AML-193 (cell line): Measurements from ENCODE around the gene MANF.

Experiments
- DNase-seq, 2 experiments: peaks; one replicate each; lab custom pipeline; 2025; lab: John Stamatoyannopoulos, UW

The MANF gene

DNA sequence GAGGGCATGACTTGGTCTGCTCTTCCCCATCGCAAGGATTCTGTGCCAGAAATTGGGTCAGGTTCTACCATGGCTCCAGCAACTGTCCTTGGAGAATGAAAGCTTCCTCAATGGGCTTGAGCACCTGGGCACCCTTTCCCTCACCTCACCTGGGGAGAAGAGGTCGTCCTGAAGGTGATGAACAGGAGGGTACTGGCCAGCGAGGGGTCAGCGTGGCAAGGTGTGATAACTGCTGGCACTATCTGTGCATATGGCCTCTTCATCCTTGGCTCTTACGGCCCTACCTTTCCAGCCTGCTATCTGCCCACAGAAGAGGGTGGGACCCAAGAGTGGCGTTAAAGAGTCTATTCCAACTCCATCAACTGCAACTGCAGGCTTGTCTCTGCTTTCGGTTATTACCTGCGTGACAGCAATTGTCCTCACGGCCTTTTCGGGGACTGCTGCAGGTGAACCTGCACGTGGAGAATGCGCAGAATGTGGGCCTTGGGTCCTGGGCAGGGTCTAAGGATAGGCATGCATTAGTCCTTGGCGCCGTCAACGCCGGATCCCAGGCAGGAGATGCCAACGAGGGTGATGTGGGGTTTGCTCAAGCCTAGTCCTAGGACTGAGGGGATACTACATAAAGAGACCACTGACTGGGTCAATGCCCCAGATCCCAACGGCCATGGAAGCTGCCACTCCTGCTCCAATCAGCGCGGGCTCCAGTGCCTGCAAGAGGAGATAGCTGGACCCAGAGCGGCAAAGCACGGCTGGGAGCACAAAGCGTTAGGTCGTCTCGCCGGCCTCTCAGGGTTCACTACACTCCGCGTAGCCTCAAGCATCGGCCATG, 5.4 kb downstream of the MANF start:
- DNase-seq = no peak

DNA sequence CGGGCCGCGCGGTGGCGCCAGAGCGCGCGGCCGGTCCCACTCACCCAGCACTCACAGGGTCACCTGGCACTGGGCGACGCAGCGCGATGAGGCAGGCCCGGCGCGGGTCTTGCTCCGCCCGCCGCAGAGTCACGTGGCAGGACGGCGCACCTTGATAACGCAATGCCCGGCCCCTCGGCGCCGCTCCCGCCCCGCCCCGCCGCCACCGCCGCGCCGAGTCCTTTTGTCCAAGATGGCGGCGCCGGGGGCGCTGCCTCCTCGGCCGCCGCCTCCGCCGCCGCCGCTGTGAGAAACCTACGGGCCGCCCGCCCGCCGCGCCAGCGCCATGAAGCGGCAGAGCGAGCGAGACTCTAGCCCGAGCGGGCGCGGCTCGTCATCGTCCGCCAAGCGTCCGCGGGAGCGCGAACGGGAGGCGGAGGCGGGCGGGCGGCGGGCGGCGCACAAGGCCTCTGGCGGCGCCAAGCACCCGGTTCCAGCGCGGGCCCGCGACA, 6.0 kb downstream of the MANF start, which contains the start of gene RBM15B:
Gene RBM15B, plus strand, starts transcription at position 211 of the 491 bp plus-strand sequence. Its CDS starts 115 bp downstream, at position 326.
- DNase-seq = peak; percentile 95 to 97

DNA sequence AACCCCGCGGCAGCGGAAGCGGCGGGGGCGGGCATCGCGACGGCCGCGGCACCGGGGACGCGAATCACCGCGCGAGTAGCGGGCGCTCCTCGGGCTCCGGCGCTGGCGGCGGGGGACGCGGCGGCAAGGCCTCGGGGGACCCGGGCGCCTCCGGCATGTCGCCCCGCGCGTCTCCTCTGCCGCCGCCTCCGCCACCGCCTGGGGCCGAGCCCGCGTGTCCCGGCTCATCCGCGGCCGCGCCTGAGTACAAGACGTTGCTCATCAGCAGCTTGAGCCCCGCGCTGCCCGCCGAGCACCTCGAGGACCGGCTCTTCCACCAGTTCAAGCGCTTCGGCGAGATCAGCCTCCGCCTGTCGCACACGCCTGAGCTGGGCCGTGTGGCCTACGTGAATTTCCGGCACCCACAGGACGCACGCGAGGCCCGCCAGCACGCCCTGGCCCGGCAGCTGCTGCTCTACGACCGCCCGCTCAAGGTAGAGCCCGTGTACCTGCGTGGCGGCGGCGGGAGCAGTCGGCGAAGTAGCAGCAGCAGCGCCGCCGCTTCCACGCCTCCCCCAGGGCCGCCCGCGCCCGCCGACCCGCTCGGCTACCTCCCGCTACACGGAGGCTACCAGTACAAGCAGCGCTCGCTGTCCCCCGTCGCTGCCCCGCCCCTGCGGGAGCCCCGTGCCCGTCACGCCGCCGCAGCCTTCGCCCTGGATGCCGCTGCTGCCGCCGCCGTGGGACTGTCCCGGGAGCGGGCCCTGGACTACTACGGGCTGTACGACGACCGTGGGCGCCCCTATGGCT, 6.7 kb downstream of the MANF start:
- no peak for DNase-seq

DNA sequence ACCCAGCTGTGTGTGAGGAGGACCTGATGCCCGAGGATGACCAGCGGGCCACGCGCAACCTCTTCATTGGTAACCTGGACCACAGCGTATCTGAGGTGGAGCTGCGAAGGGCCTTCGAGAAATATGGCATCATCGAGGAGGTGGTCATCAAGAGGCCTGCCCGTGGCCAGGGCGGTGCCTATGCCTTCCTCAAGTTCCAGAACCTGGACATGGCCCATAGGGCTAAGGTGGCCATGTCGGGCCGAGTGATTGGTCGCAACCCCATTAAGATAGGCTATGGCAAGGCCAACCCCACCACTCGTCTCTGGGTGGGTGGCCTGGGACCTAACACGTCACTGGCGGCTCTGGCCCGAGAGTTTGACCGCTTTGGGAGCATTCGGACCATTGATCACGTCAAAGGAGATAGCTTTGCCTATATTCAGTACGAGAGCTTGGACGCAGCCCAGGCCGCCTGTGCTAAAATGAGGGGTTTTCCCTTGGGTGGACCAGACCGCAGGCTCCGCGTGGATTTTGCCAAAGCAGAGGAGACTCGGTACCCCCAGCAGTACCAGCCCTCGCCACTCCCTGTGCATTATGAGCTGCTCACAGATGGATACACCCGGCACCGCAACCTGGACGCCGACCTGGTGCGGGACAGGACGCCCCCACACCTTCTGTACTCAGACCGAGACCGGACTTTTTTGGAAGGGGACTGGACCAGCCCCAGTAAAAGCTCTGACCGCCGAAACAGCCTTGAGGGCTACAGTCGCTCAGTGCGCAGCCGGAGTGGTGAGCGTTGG, 7.5 kb downstream of the MANF start:
- DNase-seq = no peak

DNA sequence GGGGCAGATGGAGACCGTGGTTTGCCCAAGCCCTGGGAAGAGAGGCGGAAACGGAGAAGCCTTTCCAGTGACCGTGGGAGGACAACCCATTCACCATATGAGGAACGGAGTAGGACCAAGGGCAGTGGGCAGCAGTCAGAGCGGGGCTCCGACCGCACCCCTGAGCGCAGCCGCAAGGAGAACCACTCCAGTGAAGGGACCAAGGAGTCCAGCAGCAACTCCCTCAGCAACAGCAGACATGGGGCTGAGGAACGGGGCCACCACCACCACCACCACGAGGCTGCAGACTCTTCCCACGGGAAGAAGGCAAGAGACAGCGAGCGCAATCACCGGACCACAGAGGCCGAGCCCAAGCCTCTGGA, 8.0 kb downstream of the MANF start:
- no peak for DNase-seq

DNA sequence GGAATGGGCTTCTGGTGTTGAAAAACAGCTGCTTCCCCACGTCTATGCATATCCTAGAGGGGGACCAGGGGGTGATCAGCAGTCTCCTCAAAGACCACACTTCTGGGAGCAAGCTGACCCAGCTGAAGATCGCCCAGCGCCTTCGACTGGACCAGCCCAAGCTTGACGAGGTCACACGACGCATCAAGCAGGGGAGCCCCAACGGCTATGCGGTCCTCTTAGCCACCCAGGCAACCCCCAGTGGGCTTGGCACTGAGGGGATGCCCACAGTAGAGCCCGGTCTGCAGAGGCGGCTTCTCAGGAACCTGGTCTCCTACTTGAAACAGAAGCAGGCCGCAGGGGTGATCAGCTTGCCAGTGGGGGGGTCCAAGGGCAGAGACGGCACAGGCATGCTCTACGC, 8.5 kb downstream of the MANF start:
- no peak for DNase-seq

DNA sequence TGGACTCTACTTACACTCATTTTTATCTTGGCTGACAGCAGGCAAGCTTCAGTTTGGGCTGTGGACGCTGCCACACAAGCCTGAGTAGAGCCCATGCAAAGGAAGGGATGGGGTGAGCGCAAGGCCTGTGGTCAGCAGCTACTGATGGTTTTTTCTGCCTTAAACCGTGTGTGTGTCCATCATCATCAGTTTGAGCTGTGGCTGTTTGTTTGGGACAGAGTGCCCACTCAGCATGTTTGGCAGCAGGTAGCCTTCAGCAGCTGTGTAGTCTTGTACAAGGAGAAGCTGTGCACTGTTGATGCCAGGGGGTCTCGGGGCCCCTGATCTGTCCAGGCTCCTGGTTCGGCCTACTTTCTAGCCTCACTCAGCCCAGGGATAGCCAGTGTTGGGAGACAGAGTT, 9.4 kb downstream of the MANF start:
- no peak for DNase-seq

DNA sequence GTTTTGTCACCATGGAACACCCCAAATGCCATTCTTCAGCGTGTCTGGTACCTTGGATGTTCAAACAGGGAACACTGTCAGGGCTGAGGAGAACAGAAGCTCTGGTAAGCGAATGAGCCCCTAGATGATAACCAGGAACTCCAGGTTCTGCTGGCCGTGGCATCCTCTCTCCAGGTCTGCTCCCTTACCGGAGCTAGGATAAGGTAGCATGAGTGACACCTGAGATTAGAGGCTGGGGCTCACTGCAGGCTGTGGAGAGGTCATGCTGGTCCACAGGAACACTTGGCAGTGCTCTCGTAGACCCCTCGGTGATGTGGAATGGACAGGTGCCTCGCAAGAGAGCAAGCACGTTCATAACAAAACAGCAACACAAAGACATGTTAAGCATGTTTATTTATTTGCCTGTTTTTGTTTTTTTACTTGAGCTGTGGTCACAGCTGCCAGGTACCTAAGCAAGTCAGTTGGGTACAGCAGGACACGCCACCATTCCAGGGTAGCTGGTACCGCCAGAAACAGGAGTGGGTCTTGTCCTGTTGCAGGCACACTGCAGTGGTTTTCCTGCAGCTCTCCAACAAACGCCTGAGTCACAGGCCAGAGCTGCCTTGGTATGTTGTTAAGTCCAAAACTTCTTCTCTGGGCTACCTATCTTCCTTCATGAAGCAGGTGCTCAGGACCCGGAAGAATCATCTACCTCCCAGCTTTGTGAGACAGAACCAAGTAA, 10.6 kb downstream of the MANF start:
- no peak for DNase-seq

DNA sequence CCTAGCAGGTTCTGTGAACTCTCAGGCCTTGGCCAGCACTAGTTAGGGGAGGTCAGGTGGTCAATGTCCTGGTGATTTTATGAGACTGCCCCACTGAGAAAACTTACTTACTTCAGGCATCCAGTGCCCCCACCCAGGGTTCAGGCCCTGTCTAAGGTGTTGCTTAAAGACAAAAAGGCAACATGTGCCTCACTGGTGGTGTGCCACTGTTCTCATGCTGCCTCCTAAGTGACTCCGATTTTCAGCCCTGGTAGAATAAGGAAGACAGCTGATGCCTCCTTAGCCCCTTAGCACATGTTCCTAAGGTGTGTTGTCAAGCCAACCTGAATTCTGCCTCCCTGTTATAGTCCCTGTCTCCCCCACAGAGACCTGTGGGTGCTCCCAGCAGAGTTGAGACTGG, 11.3 kb downstream of the MANF start:
- DNase-seq = no peak

DNA sequence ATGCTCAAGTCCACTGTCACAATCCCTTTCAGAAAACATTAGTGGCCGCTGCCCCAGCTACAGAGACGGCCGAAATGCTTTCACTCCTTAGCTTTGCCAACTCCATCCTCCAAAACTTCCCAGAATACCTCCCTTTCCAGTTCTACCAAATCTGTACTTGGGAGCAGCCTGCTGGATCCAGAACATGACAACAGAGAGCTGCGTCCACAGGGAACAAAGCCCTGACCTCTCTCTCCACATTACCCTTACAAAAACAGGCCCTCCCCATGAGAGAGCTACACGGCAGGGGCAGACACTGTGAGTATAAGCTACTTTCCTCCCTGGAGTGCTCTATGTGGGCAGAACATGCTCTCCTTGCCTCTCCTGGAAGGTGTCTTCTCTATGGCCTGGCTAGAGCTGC, 12.3 kb downstream of the MANF start:
- DNase-seq = no peak

DNA sequence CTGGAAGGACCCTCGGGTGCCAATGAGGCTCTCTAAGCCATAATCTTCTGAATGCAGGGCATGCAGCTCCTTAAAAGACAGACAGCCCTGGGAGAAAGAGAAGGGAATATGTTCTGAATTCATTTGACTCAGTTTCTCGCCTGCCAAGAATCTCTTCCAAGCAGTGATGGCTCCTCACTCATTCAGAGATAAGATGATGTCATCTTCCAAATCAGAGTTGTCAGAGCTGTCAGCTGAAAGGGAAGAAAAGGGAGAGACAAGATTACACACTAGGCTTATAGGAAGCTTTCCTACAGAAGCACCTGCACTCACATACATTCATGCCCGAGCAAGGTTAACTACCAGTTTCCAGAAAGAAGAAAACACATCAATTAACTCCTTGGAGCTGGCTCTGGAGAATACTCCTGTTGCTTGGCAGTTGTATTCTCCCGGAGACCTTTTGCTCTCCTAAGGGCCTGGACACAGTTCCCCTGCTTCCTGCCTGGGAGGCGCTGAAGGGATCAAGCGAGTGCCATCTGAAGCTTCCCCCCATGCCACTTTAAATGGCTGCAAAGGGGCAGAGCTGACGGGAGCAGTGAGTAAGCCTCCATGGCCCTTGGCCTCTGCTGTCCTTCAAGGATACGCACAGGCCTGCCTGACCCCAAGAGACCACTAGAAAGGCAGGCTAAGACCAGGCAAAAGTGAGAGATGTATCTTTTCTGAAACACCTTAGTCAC, 13.7 kb downstream of the MANF start:
- DNase-seq = no peak

DNA sequence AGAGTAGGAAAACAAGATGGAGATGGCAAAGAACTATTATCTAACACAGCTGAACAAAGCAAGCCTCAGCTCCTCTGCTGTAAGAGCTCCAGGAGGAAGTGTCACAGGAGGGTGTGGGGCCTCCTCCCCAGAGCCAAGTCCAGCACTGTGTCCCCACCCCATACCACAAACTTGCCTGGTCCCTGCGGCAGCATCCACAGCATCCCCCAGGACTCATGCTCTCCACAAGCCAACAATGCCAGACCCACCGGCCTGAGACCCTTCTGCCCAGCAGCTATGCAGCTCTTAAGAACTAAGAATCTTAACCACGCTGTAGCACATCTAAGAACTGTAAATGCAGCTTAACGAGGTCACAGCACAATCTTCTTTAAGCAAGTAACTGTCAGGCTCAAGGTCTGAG, 15.1 kb downstream of the MANF start:
- no peak for DNase-seq

DNA sequence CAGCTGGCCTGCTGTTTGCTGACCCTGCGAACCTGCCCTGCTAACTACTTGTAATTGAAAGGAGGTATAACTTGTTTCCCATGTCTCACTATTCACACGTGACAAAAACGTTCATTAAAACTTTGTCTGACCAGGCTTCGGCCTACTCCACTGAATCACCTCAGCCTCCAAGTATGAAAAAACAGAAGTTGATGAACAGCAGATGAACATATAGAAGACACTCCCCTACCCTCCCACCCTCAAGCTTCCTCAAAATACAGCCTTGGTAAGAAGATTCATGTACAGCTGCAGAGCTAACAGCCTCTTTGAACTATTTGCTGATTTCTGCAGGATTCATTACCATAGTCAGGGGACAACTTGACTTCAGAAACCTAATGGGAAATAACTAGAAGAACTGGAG, 16.6 kb downstream of the MANF start:
- DNase-seq = peak; percentile 7 to 36

DNA sequence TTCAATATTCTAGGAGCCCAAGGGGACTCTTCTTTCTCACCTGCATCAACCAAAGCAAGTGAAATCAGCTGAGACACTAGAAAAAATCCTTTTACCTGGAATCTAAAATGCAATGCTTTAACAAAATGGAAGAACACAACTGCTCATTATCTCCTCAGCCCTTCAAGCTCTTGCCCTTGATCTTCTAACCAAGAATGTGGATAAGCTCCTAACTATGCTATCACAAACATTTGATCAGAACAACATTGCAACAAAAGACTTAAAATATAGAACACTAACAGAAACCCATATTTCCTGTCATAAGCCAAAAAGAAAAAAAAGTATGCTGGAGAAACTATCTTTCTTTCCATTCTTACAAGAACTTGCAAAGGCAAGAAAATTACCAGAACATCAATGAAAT, 18.6 kb downstream of the MANF start:
- no peak for DNase-seq

DNA sequence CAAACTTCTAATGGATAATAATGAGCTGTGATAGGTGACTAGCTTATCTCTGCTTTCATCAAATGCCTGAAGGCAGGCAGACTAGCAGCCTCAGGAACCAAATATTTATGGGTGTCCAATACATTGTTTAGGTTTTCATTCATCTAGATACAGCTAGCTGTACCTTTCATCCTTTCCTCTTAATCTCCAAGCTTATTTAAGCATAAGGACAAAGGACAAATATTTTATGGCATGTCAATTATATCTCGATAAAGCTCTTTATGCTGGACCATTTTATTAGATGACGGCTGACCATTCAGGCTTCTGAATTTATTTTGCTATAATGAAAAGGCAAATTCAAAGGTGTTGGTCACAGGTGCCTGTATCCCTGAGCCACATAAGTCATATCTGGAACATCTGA, 22.9 kb downstream of the MANF start:
- DNase-seq = no peak

DNA sequence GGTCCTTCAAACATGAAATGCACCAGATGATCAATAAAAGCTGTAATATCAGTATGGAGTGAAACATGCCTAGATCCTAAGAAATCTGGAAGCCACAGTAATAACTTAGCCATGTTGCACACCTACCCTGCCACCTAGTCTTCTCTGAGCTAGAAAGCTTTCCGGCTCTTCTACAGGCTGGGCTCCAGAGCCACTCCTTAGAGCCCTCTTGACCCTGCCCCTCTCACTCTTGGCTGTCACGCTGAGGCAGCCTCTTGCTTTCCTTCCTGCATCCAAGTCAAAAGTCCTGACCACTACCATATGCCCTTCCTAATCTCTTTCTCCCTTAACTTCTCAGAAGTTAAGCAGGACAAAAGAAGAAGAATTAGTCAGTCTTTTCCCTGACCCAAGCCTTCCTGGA, 23.7 kb downstream of the MANF start:
- no peak for DNase-seq

DNA sequence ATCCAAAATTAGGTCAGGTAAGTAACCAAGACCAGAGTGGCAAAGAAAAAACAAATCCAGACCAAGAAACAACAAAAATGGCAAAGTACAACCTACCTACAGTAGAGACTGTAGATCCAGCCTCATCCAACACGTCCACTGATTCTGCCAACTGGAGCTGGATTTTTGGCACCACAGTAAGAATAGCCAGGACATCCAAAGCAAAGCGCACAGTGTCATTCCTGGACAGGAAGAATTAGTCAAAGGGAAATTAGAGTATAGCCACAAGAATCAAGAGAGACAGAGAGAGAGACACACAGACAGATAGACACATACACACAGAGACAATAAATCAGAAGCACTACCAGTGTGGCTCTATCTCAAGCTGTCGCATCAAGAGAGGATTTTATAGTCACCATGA, 37.1 kb downstream of the MANF start:
- DNase-seq = no peak

DNA sequence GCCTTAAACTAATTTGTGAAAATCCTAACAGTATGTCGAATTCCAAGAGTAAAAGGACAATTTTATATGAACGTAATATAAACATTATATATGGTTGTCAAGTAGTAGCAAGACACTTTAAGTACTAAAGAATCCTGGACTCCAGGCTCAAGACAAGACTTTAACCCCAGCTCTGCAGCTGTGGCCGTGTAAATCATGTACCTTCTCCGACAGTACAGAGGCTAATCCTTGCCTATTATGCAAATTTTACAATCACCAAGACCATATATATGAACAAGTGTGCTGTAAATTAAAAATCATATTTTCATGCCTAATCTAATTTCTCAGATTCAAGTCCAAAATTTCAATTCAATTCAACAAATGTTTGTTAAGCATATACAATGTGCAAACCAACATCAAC, 41.8 kb downstream of the MANF start:
- no peak for DNase-seq

DNA sequence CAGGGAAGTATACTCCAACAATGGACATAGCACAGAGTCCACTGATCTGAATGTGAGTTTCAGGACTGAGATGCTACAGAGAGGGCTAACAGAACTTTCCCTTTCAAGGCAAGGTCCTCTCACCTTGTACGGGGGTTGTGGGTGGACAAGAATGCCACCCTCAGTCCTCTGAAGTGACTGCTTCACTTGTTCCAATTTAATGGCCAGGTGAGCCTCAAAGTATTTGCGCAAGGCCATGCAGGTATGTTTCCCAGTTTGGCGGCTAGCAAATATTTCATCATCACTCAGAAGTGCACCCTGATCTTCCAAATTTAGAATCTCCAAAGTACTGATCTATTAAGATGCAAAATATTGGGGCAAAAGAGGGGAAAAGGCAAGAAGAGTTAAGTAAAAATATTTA, 44.0 kb downstream of the MANF start:
- DNase-seq = no peak

DNA sequence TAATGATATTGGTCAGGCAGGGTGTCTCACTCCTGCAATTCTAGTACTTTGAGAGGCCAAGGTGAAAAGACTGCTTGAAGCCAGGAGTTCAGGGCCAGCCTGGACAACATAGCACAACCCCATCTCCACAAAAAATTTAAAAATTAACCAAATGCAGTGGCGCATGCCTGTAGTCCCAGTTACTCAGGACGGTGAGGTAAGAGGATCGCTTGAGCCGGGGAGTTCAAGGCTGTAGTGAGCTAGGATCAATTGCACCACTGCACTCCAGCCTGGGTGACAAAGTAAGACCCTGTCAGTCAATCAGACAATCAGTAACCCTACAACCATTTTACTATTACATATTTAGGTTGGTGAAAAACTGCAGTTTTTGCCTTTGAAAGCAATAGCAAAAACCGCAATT, 49.0 kb downstream of the MANF start:
- no peak for DNase-seq

DNA sequence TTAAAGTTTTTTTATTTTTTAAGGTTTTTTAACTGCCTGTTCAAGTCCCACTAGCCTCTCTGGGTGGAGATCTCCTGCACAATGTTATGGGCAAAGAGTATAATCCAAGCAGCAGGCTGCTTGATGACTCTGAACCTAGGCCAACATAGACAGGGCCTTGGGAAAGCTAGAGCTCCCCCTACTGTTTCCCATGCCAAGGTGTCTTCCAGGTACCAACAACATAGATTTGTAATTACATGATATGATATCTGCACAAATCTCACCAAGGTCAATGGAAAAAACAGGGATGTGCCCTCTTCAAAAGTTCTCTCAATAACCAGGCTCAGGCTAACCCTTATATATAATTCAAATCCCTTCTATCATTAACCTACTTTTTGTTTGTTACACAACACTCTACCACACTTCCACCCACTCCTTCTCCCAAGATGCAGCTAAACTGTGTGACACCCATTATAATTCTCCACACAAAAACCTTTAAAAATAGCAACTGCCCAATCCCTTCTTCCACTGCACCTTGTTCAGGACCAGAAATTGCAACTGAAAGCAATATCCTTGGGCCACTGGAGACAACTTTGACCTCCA, 49.7 kb downstream of the MANF start:
- DNase-seq = peak; percentile 61 to 74
